Measurements from ENCODE around the gene TMC5.

- TF ChIP-seq CTCF (IDR thresholded peaks at IDR 0.05): no peak
- no peak for TF ChIP-seq POLR2A (IDR thresholded peaks at IDR 0.05)
- no peak for TF ChIP-seq POLR2AphosphoS5 (IDR thresholded peaks at IDR 0.05)
Measured at GRCh38 chr16:19478505-19478904, 60.8 kb downstream of the TMC5 start.

Measured in upper lobe of left lung (tissue), 4 donors.